H1 (cell line): Measurements from ENCODE around the gene SMARCAL1. TPM values are rescaled to one million over a fixed set of nuclear protein-coding genes. Genes with fewer than 3 reads are reported as not detected.

Source experiments
- CTCF ChIA-PET: fragments of 300-600 bp; sonication (Branson Sonifier 250); formaldehyde crosslinking; loops from one replicate; lab custom pipeline; 2021; ENCODE audit not compliant: partially characterized antibody; lab: Charles Lee
- POLR2A ChIA-PET: fragments of 300-600 bp; sonication (Branson Sonifier 250); formaldehyde crosslinking; loops from one replicate; lab custom pipeline; 2021; ENCODE audit warnings: inconsistent platforms; ENCODE audit not compliant: partially characterized antibody; lab: Charles Lee
- DNase-seq, 2 experiments: peaks; one replicate each; pipeline versions ENCODE4 v3.0.0 to v3.0.0-alpha.2; 2010 to 2022; ENCODE audit warnings: low spot score in 2 of 2, low read depth in 1 of 2, mixed read lengths in 1 of 2
- FAIRE-seq: peaks from 2 replicates; lab custom pipeline; 2011; peaks lifted over from hg19 to GRCh38; lab: Jason Lieb, UNC
- H2AFZ ChIP-seq: 2 replicates; pipeline ENCODE4 v1.8.1; 2012; ENCODE audit warnings: low read length, inconsistent platforms
- H2AK5ac ChIP-seq: 2 replicates; pipeline ENCODE4 v1.6.1; 2013; ENCODE audit warnings: low read depth, low read length
- H2BK120ac ChIP-seq: replicated peaks from 2 replicates; pipeline ENCODE3; 2013; ENCODE audit warnings: low read depth, low read length, inconsistent platforms
- H2BK12ac ChIP-seq: 2 replicates; pipeline ENCODE4 v1.6.1; 2013; ENCODE audit warnings: low read depth, low read length
- H2BK15ac ChIP-seq: 2 replicates; pipeline ENCODE4 v1.6.1; 2013; ENCODE audit warnings: low read length
- H2BK20ac ChIP-seq: 2 replicates; pipeline ENCODE4 v1.6.1; 2013; ENCODE audit warnings: low read length
- H2BK5ac ChIP-seq: 2 replicates; pipeline ENCODE4 v1.6.1; 2013; ENCODE audit warnings: low read depth, low read length
- H3K14ac ChIP-seq: 2 replicates; pipeline ENCODE4 v1.6.1; 2013; ENCODE audit warnings: inconsistent platforms; ENCODE audit not compliant: insufficient read length
- H3K18ac ChIP-seq: 2 replicates; pipeline ENCODE4 v1.6.1; 2013; ENCODE audit warnings: low read length; ENCODE audit errors: extremely low read depth
- H3K23ac ChIP-seq: 2 replicates; pipeline ENCODE4 v1.6.1; 2013; ENCODE audit warnings: inconsistent platforms; ENCODE audit not compliant: insufficient read length
- H3K23me2 ChIP-seq: 2 replicates; pipeline ENCODE4 v1.6.1; 2013; ENCODE audit warnings: low read depth, low read length
- H3K27ac ChIP-seq: 2 replicates; pipeline ENCODE4 v1.6.1; 2011; ENCODE audit warnings: low read depth, low read length, inconsistent platforms
- H3K27me3 ChIP-seq, 4 experiments: replicated peaks in 1 of 4; 1 replicate in 1 of 4; 2 replicates in 3 of 4; pipeline versions ENCODE4 v1.6.1 to v1.8.1; 2011 to 2013; ENCODE audit warnings: low read length in 3 of 4, mild to moderate bottlenecking in 3 of 4, inconsistent platforms in 2 of 4, mixed read lengths in 2 of 4, moderate library complexity in 1 of 4; ENCODE audit not compliant: control insufficient read depth in 3 of 4, insufficient read depth in 3 of 4; ENCODE audit errors: extremely low read depth in 1 of 4
- H3K36me3 ChIP-seq, 4 experiments: 2 replicates each; pipeline versions ENCODE4 v1.6.1 to v1.8.1; 2011 to 2013; ENCODE audit warnings: mild to moderate bottlenecking in 4 of 4, low read length in 3 of 4, moderate library complexity in 2 of 4, control low read depth in 1 of 4, inconsistent platforms in 1 of 4; ENCODE audit not compliant: insufficient read depth in 4 of 4, control insufficient read depth in 2 of 4
- H3K4ac ChIP-seq: replicated peaks from 2 replicates; pipeline ENCODE3; 2013; ENCODE audit warnings: low read length, low read depth, mixed read lengths, inconsistent platforms; ENCODE audit not compliant: insufficient read length
- H3K4me1 ChIP-seq, 4 experiments: replicated peaks in 1 of 4; 1 replicate in 1 of 4; 2 replicates in 3 of 4; pipeline versions ENCODE4 v1.6.1 to v1.8.1; 2011 to 2013; ENCODE audit warnings: low read length in 3 of 4, inconsistent platforms in 2 of 4, mixed read lengths in 1 of 4; ENCODE audit not compliant: insufficient read depth in 4 of 4, control insufficient read depth in 3 of 4
- H3K4me2 ChIP-seq, 2 experiments: 2 replicates each; pipeline versions ENCODE4 v1.6.1 to v1.8.1; 2011 to 2013; ENCODE audit warnings: low read depth in 2 of 2, low read length in 2 of 2, control low read depth in 1 of 2, inconsistent platforms in 1 of 2, mild to moderate bottlenecking in 1 of 2; ENCODE audit not compliant: insufficient read depth in 1 of 2
- H3K4me3 ChIP-seq, 4 experiments: fragments of 200-600, 300-600 bp in 1 of 4; sonication (generic), shearing (Covaris generic), sonication (Bioruptor Twin) in 1 of 4; 2 replicates each; pipeline versions ENCODE4 v1.5.1 to v1.8.1; 2011 to 2016; ENCODE audit warnings: low read length in 4 of 4, low read depth in 3 of 4, control low read depth in 2 of 4, inconsistent platforms in 2 of 4, mild to moderate bottlenecking in 2 of 4, mixed read lengths in 1 of 4, moderate library complexity in 1 of 4; ENCODE audit not compliant: insufficient read depth in 2 of 4; ENCODE audit errors: extremely low read depth in 1 of 4
- H3K56ac ChIP-seq: replicated peaks from 2 replicates; pipeline ENCODE3; 2013; ENCODE audit warnings: low read depth, mild to moderate bottlenecking, mixed read lengths, low read length, inconsistent platforms; ENCODE audit not compliant: insufficient read length
- H3K79me1 ChIP-seq: 2 replicates; pipeline ENCODE4 v1.6.1; 2013; ENCODE audit warnings: low read depth, low read length, control low read depth
- H3K79me2 ChIP-seq, 2 experiments: 2 replicates each; pipeline versions ENCODE4 v1.6.1 to v1.8.1; 2012 to 2013; ENCODE audit warnings: low read length in 2 of 2, mild to moderate bottlenecking in 2 of 2, inconsistent platforms in 1 of 2; ENCODE audit not compliant: insufficient read depth in 2 of 2, control insufficient read depth in 1 of 2
- H3K9ac ChIP-seq, 4 experiments: replicated peaks in 1 of 4; 1 replicate in 1 of 4; 2 replicates in 3 of 4; pipeline versions ENCODE4 v1.6.1 to v1.8.1; 2011 to 2013; ENCODE audit warnings: low read depth in 3 of 4, low read length in 3 of 4, control low read depth in 2 of 4, mild to moderate bottlenecking in 2 of 4, moderate library complexity in 2 of 4, inconsistent platforms in 1 of 4; ENCODE audit errors: extremely low read depth in 1 of 4
- H3K9me3 ChIP-seq, 2 experiments: 2 replicates each; pipeline versions ENCODE4 v1.6.1 to v1.8.1; 2012 to 2013; ENCODE audit warnings: mild to moderate bottlenecking in 2 of 2, moderate library complexity in 2 of 2, control low read depth in 1 of 2, inconsistent platforms in 1 of 2, low read depth in 1 of 2, low read length in 1 of 2, mixed read lengths in 1 of 2; ENCODE audit not compliant: insufficient read depth in 2 of 2
- H4K20me1 ChIP-seq, 2 experiments: replicated peaks in 1 of 2; 2 replicates each; pipeline versions ENCODE3 to v1.8.1; 2011 to 2013; ENCODE audit warnings: inconsistent platforms in 2 of 2, low read length in 2 of 2, mild to moderate bottlenecking in 1 of 2; ENCODE audit not compliant: insufficient read depth in 2 of 2, control insufficient read depth in 1 of 2
- H4K5ac ChIP-seq: 2 replicates; pipeline ENCODE4 v1.6.1; 2013; ENCODE audit warnings: low read length, low read depth, mixed read lengths, inconsistent platforms; ENCODE audit not compliant: insufficient read length
- H4K8ac ChIP-seq: 2 replicates; pipeline ENCODE4 v1.8.0; 2013; ENCODE audit warnings: mild to moderate bottlenecking, moderate library complexity, low read length, inconsistent platforms; ENCODE audit not compliant: insufficient read depth; ENCODE audit errors: extremely low read depth
- H4K91ac ChIP-seq: replicated peaks from 2 replicates; pipeline ENCODE3; 2013; ENCODE audit warnings: low read length, mixed read lengths, inconsistent platforms; ENCODE audit not compliant: insufficient read length
- BACH1 ChIP-seq: IDR thresholded peaks from 2 replicates; pipeline ENCODE4 v1.6.1; 2012; ENCODE audit warnings: low read length, improper control_type of control experiment
- CBX5 ChIP-seq: fragments of 300-800, 300-1000 bp; sonication (generic); IDR thresholded peaks from 2 replicates; pipeline ENCODE4 v1.7.1; 2016; ENCODE audit warnings: antibody characterized with exemption, low read length, low read depth
- EGR1 ChIP-seq: IDR thresholded peaks from 2 replicates; pipeline ENCODE4 v1.6.1; 2011; ENCODE audit warnings: low read depth, low read length, borderline replicate concordance
- GABPA ChIP-seq: IDR thresholded peaks from 2 replicates; pipeline ENCODE4 v1.6.1; 2011; ENCODE audit warnings: mild to moderate bottlenecking, low read length, moderate library complexity, borderline replicate concordance; ENCODE audit not compliant: insufficient read depth
- GTF2F1 ChIP-seq: IDR thresholded peaks from 2 replicates; pipeline ENCODE4 v1.6.1; 2012; ENCODE audit warnings: low read depth, low read length, improper control_type of control experiment, borderline replicate concordance
- JUN ChIP-seq: IDR thresholded peaks from 2 replicates; pipeline ENCODE4 v1.6.1; 2011; ENCODE audit warnings: low read depth, mild to moderate bottlenecking, improper control_type of control experiment, low read length
- JUND ChIP-seq: IDR thresholded peaks from 2 replicates; pipeline ENCODE4 v1.6.1; 2011; ENCODE audit warnings: mild to moderate bottlenecking, improper control_type of control experiment, low read length
- KDM5A ChIP-seq: fragments of 200-600 bp; IDR thresholded peaks from 2 replicates; pipeline ENCODE4 v1.7.1; 2012; ENCODE audit warnings: mild to moderate bottlenecking, low read length, inconsistent platforms, mixed read lengths
- POU5F1 ChIP-seq: IDR thresholded peaks from 2 replicates; pipeline ENCODE4 v1.6.1; 2011; ENCODE audit warnings: low read depth, mild to moderate bottlenecking, low read length, moderate library complexity
- RAD21 ChIP-seq, 2 experiments: IDR thresholded peaks in 1 of 2; conservative IDR thresholded peaks in 1 of 2; 2 replicates each; pipeline ENCODE4 v1.6.1; 2011; ENCODE audit warnings: low read depth in 2 of 2, low read length in 2 of 2, improper control_type of control experiment in 1 of 2, inconsistent platforms in 1 of 2, mild to moderate bottlenecking in 1 of 2, moderate library complexity in 1 of 2
- ZNF274 ChIP-seq: IDR thresholded peaks from 2 replicates; pipeline ENCODE4 v1.7.0; 2012; ENCODE audit warnings: low read length, borderline replicate concordance; ENCODE audit errors: extremely low read depth
- WGBS, 2 experiments: shearing (Covaris generic) in 1 of 2; methylation state at CpG; one replicate each; pipeline versions ENCODE4 v1.1.6 to v1.1.7; 2013 to 2015; ENCODE audit warnings: low lambda C conversion rate in 2 of 2, mixed read lengths in 2 of 2, inconsistent platforms in 1 of 2, low coverage in 1 of 2, missing lambda C conversion rate in 1 of 2; ENCODE audit not compliant: insufficient replicate concordance in 2 of 2, insufficient coverage in 1 of 2, insufficient read length in 1 of 2; ENCODE audit errors: extremely low coverage in 1 of 2, missing lambda C conversion rate in 1 of 2; 5-methylcytosine and 5-hydroxymethylcytosine counted together
- polyA plus RNA-seq, 7 experiments: library from polyadenylated mRNA; depleted of rRNA in 3 of 7; stranded (reverse) in 5 of 7; unstranded in 2 of 7; fragments of >200 nt in 5 of 7; fragments of 200-250 nt in 2 of 7; gene quantifications; 1 replicate in 5 of 7; 2 replicates in 1 of 7; 4 replicates in 1 of 7; pipeline versions ENCODE4 v1.2.1 to v1.2.3, GENCODE V29; 2011 to 2013; ENCODE audit warnings: missing spikeins in 2 of 7, mixed read lengths in 2 of 7
- total RNA-seq: library from RNA; stranded (reverse); fragmentation: NEBNext Ultra II Directional; extraction: Animal tissue kit (Norgen Biotek cat#: 25700); gene quantifications from 2 replicates; pipeline ENCODE4 v1.2.1, GENCODE V29; 2021
- TF ChIP-seq, protein P1 (sequence below), 3 experiments: IDR thresholded peaks; 1 replicate in 2 of 3; 2 replicates in 1 of 3; pipeline versions ENCODE4 v1.5.1 to v1.6.1; 2011; ENCODE audit warnings: low read length in 3 of 3, mild to moderate bottlenecking in 3 of 3, inconsistent platforms in 2 of 3, low read depth in 1 of 3, moderate library complexity in 1 of 3; ENCODE audit not compliant: insufficient read depth in 1 of 3; ENCODE audit errors: control extremely low read depth in 1 of 3

Gene SMARCAL1
- total and polyA plus RNA-seq, 2 of the 8 experiments (the other 6 are each of a cell fraction or from before 2014, with no cell fraction given), result 17.6 to 17.9 TPM

DNA sequence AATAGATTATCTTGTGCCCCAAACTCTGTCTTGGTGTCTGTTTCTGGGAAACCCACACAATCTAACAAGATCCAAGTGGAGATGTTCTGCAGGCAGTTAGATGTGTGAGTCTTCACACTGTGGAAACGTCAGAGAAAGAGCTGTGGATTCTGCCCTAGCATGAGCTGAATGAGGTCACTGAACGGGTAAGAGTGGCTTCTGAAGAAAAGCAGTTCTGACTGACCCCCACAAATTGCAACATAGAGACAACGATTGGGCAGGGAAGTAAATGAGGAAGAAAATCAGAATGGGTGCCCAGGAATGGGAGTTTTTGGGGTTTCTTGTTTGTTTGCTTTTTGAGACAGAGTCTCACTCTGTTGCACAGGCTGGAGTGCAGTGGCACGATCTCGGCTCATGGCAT lies 73.5 kb downstream of the SMARCAL1 start:
- 89% methylated on average over 5 of the region's 5 CpGs; no CpG with 5 or more reads in 1 of the 2 experiments for WGBS, 2 experiments
- POLR2A ChIA-PET, result interaction anchor here (1.4 to 7.0 kb wide), 3 partner anchors 13 to 133 kb away, joined by 3 to 65 read pairs (median 4); partner anchors contain the start of gene RPL37A
- H3K79me2 ChIP-seq, result no peaks in the 10 kb centered on the region
- H3K14ac ChIP-seq, result no peak overlapping the region
- no peaks in the 10 kb centered on the region for H3K9me3 ChIP-seq
- H2AFZ ChIP-seq, result no peak overlapping the region
- H2BK20ac ChIP-seq, result no peak overlapping the region
- H2BK5ac ChIP-seq, result no peak overlapping the region
- H3K79me1 ChIP-seq, result no peaks in the 10 kb centered on the region
- CTCF ChIA-PET, result interaction anchor here (1.9 to 2.3 kb wide), 2 partner anchors 10 to 80 kb away, joined by 4 to 5 read pairs; no protein-coding TSS in a partner anchor
- peaks cover 0 to 6% (median 1%) of the 10 kb centered on the region in 4 experiments; a peak in 2 of 8 replicates for H3K36me3 ChIP-seq
- no peak overlapping the region for H2BK15ac ChIP-seq
- no peaks in the 10 kb centered on the region for H3K4me1 ChIP-seq
- H4K8ac ChIP-seq, result no peak overlapping the region
- H3K4me3 ChIP-seq, result no peak overlapping the region
- no peak overlapping the region for H4K5ac ChIP-seq
- no peak overlapping the region for H3K56ac ChIP-seq
- no peak for DNase-seq
- FAIRE-seq, result no peak
- H2AK5ac ChIP-seq, result no peak overlapping the region
- no peak overlapping the region for H3K27ac ChIP-seq
- H3K9ac ChIP-seq, result no peak overlapping the region
- H3K27me3 ChIP-seq, result no peaks in the 10 kb centered on the region; a peak in 1 of 7 replicates
- no peak overlapping the region for H2BK120ac ChIP-seq
- H3K23me2 ChIP-seq, result no peaks in the 10 kb centered on the region
- no peak overlapping the region for H2BK12ac ChIP-seq
- H3K4ac ChIP-seq, result no peak overlapping the region
- no peak overlapping the region for H3K18ac ChIP-seq
- no peaks in the 10 kb centered on the region for H4K20me1 ChIP-seq
- H3K23ac ChIP-seq, result no peak overlapping the region
- no peak overlapping the region for H4K91ac ChIP-seq
- H3K4me2 ChIP-seq, result no peak overlapping the region
- TF ChIP-seq, protein P1, sequence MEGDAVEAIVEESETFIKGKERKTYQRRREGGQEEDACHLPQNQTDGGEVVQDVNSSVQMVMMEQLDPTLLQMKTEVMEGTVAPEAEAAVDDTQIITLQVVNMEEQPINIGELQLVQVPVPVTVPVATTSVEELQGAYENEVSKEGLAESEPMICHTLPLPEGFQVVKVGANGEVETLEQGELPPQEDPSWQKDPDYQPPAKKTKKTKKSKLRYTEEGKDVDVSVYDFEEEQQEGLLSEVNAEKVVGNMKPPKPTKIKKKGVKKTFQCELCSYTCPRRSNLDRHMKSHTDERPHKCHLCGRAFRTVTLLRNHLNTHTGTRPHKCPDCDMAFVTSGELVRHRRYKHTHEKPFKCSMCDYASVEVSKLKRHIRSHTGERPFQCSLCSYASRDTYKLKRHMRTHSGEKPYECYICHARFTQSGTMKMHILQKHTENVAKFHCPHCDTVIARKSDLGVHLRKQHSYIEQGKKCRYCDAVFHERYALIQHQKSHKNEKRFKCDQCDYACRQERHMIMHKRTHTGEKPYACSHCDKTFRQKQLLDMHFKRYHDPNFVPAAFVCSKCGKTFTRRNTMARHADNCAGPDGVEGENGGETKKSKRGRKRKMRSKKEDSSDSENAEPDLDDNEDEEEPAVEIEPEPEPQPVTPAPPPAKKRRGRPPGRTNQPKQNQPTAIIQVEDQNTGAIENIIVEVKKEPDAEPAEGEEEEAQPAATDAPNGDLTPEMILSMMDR (IDR thresholded peaks at IDR 0.05; ENCODE audit: control extremely low read depth in 1 of 3, insufficient read depth in 1 of 3, low read depth in 1 of 3, low read length in 3 of 3), result no peak
- TF ChIP-seq JUND, result no peak
- TF ChIP-seq RAD21 (IDR thresholded peaks at IDR 0.05 in 1 of 2, conservative IDR thresholded peaks at IDR 0.05 in 1 of 2; ENCODE audit: low read depth in 2 of 2, low read length in 2 of 2), result no peak
- TF ChIP-seq JUN, result no peak
- TF ChIP-seq GABPA, result no peak
- no peak for TF ChIP-seq KDM5A
- no peak for TF ChIP-seq GTF2F1
- no peak for TF ChIP-seq ZNF274
- no peak for TF ChIP-seq EGR1
- TF ChIP-seq CBX5, result no peak
- TF ChIP-seq POU5F1, result no peak
- no peak for TF ChIP-seq BACH1
